B cell (primary cell): ENCODE results near the gene FLNB.

Experiments
- CTCF ChIP-seq: fragments of 200-600 bp; IDR thresholded peaks from one replicate; pipeline ENCODE4 v1.8.0; 2022; ENCODE audit warnings: antibody characterized with exemption, mild to moderate bottlenecking
- EZH2 ChIP-seq: IDR thresholded peaks from 2 replicates; pipeline ENCODE4 v1.6.1; 2012; ENCODE audit warnings: borderline replicate concordance, low read depth, mild to moderate bottlenecking, moderate library complexity, low read length; ENCODE audit not compliant: insufficient read depth, poor library complexity, severe bottlenecking

GRCh38 chr3:58065700-58066167, 57.5 kb downstream of the FLNB start:
- TF ChIP-seq CTCF (no peak), EZH2 (no peak)
